GM12892 (cell line): ENCODE measurements around the gene OR2F2.

Experiments
- POLR2A ChIP-seq: IDR thresholded peaks from 2 replicates; pipeline ENCODE4 v1.6.1; 2011; ENCODE audit warnings: low read depth, low read length, control low read depth
- POLR2AphosphoS5 ChIP-seq: IDR thresholded peaks from 2 replicates; pipeline ENCODE4 v1.6.1; 2011; ENCODE audit warnings: low read depth, low read length, control low read depth

GRCh38 chr7:143913945-143914615, 21.0 kb upstream of the OR2F2 start:
- no peak for TF ChIP-seq POLR2AphosphoS5
- TF ChIP-seq POLR2A = no peak
